Panc1 (cell line): ENCODE results near the gene ACTR5.

Experiments used
- CTCF ChIP-seq: fragments of 450-650 bp; IDR thresholded peaks from 2 replicates; pipeline ENCODE4 v1.5.1; 2017; ENCODE audit warnings: mild to moderate bottlenecking
- POLR2AphosphoS5 ChIP-seq: IDR thresholded peaks from 2 replicates; pipeline ENCODE4 v1.6.1; 2012; ENCODE audit warnings: mild to moderate bottlenecking, low read depth, low read length, moderate library complexity
- REST ChIP-seq, 2 experiments: IDR thresholded peaks; 2 replicates each; pipeline ENCODE4 v1.6.1; 2011 to 2012; ENCODE audit warnings: low read depth in 2 of 2, control low read depth in 1 of 2, low read length in 1 of 2, mild to moderate bottlenecking in 1 of 2, moderate library complexity in 1 of 2; ENCODE audit not compliant: insufficient read depth in 1 of 2
- SIN3A ChIP-seq: IDR thresholded peaks from 2 replicates; pipeline ENCODE4 v1.6.1; 2012; ENCODE audit warnings: low read depth, mild to moderate bottlenecking, low read length, moderate library complexity, borderline replicate concordance; ENCODE audit not compliant: insufficient read depth

- no peak for TF ChIP-seq CTCF
- TF ChIP-seq POLR2AphosphoS5 = no peak
- no peak for TF ChIP-seq SIN3A
- TF ChIP-seq REST (IDR thresholded peaks at IDR 0.05; ENCODE audit: insufficient read depth in 1 of 2, low read depth in 2 of 2, low read length in 1 of 2) = no peak
Observed at GRCh38 chr20:38806855-38807655, 58.8 kb downstream of the ACTR5 start.
